HepG2 (cell line): Measurements from ENCODE around the gene CSNK1G1. TPM values are rescaled to one million over a fixed set of nuclear protein-coding genes. Genes with fewer than 3 reads are reported as not detected.

Source experiments
- CERS6 ChIP-seq: sonication (generic); formaldehyde crosslinking; IDR thresholded peaks from 2 replicates; pipeline ENCODE4 v1.5.0; 2020; ENCODE audit warnings: missing genetic modification reagents
- DRAP1 ChIP-seq: IDR thresholded peaks from 2 replicates; pipeline ENCODE4 v1.6.1; 2016; ENCODE audit warnings: missing genetic modification reagents, missing compliant biosample characterization
- FOXA3 ChIP-seq: IDR thresholded peaks from 2 replicates; pipeline ENCODE4 v1.6.1; 2016; ENCODE audit warnings: missing genetic modification reagents, missing compliant biosample characterization
- HINFP ChIP-seq: sonication (generic); formaldehyde crosslinking; IDR thresholded peaks from 2 replicates; pipeline ENCODE4 v1.4.0; 2020; ENCODE audit warnings: low read depth, mild to moderate bottlenecking, missing genetic modification reagents
- KMT2B ChIP-seq: IDR thresholded peaks from 2 replicates; pipeline ENCODE4 v1.6.1; 2016; ENCODE audit warnings: missing genetic modification reagents, missing compliant biosample characterization
- MTERF4 ChIP-seq: sonication (generic); formaldehyde crosslinking; IDR thresholded peaks from 2 replicates; pipeline ENCODE4 v1.8.0; 2023; ENCODE audit warnings: mild to moderate bottlenecking, missing genetic modification reagents
- MTF1 ChIP-seq: sonication (generic); formaldehyde crosslinking; IDR thresholded peaks from 2 replicates; pipeline ENCODE4 v1.5.0; 2020; ENCODE audit warnings: missing genetic modification reagents
- REL ChIP-seq: sonication (generic); formaldehyde crosslinking; conservative IDR thresholded peaks from 2 replicates; pipeline ENCODE4 v1.8.0; 2022; ENCODE audit warnings: mild to moderate bottlenecking, missing genetic modification reagents, moderate library complexity
- SRF ChIP-seq: IDR thresholded peaks from 2 replicates; pipeline ENCODE4 v1.6.1; 2011; ENCODE audit warnings: mild to moderate bottlenecking, low read depth, low read length, moderate library complexity
- ZBTB39 ChIP-seq: sonication (generic); formaldehyde crosslinking; IDR thresholded peaks from 2 replicates; pipeline ENCODE4 v1.5.0; 2020; ENCODE audit warnings: missing genetic modification reagents
- ZBTB42 ChIP-seq: sonication (generic); formaldehyde crosslinking; IDR thresholded peaks from 2 replicates; pipeline ENCODE4 v1.5.0; 2020; ENCODE audit warnings: mild to moderate bottlenecking, missing genetic modification reagents
- ZMYM2 ChIP-seq: sonication (generic); formaldehyde crosslinking; IDR thresholded peaks from 2 replicates; pipeline ENCODE4 v1.8.0; 2022; ENCODE audit warnings: mild to moderate bottlenecking, missing genetic modification reagents
- ZNF318 ChIP-seq: sonication (generic); formaldehyde crosslinking; IDR thresholded peaks from 2 replicates; pipeline ENCODE4 v1.4.0; 2020; ENCODE audit warnings: mild to moderate bottlenecking, missing genetic modification reagents
- ZNF546 ChIP-seq: sonication (generic); formaldehyde crosslinking; conservative IDR thresholded peaks from 2 replicates; pipeline ENCODE4 v1.8.1; 2023; ENCODE audit warnings: mild to moderate bottlenecking, missing genetic modification reagents
- ZNF570 ChIP-seq: sonication (generic); formaldehyde crosslinking; IDR thresholded peaks from 2 replicates; pipeline ENCODE4 v1.4.0; 2020; ENCODE audit warnings: mild to moderate bottlenecking, missing genetic modification reagents, borderline replicate concordance
- polyA plus RNA-seq, 8 experiments: library from polyadenylated mRNA; depleted of rRNA in 3 of 8; stranded (reverse) in 7 of 8; unstranded in 1 of 8; fragments of >200 nt; fragmentation: Illumina TruSeq in 4 of 8; extraction: Trizol in 4 of 8; gene quantifications; 2 replicates each; pipeline versions ENCODE4 v1.2.1 to v1.2.3, GENCODE V29; 2011 to 2016; ENCODE audit warnings: low read depth in 4 of 8, missing spikeins in 1 of 8, mixed read lengths in 1 of 8; ENCODE audit not compliant: insufficient read depth in 1 of 8
- total RNA-seq, 5 experiments: library from RNA; depleted of rRNA; stranded (reverse); fragments of >200 nt; fragmentation: Illumina TruSeq; extraction: Trizol; gene quantifications; 2 replicates each; pipeline ENCODE4 v1.2.3, GENCODE V29; 2016; ENCODE audit warnings: low read depth in 1 of 5

Gene CSNK1G1
- total and polyA plus RNA-seq, 2 of the 13 experiments (the other 11 are each of a cell fraction or from before 2014, with no cell fraction given): 8.5 to 12.6 TPM

- TF ChIP-seq ZNF318 (CRISPR knock-in tag) (no peak), ZMYM2 (CRISPR knock-in tag) (no peak), ZBTB42 (CRISPR knock-in tag) (no peak), KMT2B (peak; percentile 86), SRF (no peak), MTERF4 (no peak), HINFP (no peak), ZNF546 (CRISPR knock-in tag) (no peak), ZBTB39 (no peak), REL (no peak), CERS6 (CRISPR knock-in tag) (no peak), MTF1 (CRISPR knock-in tag) (no peak), DRAP1 (CRISPR knock-in tag) (no peak), ZNF570 (CRISPR knock-in tag) (no peak), FOXA3 (CRISPR knock-in tag) (no peak; the same call in 1 of the 2 replicates)
These were observed at the start of gene CSNK1G1 (continued) for GRCh38 chr15:64355944-64356709.
